ENCODE results near the gene HTR5A. TPM values are rescaled to one million over a fixed set of nuclear protein-coding genes. Genes with fewer than 3 reads are reported as not detected.

Gene HTR5A
- total RNA-seq, 4 donors from 2014 or later, result not detected

DNA sequence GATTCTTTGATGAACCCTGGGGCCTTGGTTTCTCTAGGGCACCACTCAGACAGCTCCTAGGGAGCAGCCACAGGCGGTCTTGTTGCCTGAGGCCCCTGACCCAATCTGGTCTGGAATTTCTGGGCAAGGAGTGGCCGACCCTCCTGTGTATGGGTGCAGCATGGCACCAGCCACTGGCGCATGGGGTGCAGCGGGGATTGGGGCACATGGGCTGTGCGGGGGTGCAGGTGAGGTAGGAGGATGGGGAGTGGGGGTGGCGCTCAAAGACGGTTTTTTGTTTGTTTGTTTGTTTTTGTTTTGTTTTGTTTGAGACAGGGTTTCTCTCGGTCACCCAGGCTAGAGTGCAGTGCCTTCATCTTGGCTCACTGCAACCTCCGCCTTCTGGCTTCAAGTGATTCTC lies 62.3 kb downstream of the HTR5A start:
- TF ChIP-seq, protein P1, sequence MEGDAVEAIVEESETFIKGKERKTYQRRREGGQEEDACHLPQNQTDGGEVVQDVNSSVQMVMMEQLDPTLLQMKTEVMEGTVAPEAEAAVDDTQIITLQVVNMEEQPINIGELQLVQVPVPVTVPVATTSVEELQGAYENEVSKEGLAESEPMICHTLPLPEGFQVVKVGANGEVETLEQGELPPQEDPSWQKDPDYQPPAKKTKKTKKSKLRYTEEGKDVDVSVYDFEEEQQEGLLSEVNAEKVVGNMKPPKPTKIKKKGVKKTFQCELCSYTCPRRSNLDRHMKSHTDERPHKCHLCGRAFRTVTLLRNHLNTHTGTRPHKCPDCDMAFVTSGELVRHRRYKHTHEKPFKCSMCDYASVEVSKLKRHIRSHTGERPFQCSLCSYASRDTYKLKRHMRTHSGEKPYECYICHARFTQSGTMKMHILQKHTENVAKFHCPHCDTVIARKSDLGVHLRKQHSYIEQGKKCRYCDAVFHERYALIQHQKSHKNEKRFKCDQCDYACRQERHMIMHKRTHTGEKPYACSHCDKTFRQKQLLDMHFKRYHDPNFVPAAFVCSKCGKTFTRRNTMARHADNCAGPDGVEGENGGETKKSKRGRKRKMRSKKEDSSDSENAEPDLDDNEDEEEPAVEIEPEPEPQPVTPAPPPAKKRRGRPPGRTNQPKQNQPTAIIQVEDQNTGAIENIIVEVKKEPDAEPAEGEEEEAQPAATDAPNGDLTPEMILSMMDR (IDR thresholded peaks at IDR 0.05; ENCODE audit: low read depth), result no peak

DNA sequence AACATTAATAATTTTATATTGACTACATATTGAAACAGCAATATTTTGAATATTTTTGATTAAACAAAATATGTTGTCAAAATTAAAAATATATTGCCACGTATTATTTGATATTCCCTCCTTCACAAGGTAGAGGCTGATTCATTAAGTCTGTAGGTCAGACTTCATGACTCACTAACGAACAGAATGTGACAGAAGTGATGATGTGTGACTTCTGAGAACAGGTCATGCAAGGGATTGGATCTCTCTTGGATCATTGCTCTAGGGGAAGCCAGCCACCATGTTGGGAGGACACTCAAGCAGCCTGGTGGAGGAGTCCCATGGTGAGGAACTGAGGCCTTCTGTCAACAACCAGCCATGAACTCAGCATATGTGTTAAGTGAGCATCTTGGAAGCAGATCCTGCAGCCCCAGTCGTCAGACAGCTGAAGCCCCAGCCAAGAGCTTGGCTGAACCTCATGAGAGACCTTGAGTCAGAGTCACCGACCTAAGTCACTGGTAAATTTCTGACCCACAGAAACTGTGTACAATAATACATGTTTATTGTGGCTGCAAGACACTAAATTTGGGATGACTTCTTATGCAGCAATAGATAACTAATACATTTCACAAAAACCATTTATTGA lies 66.6 kb downstream of the HTR5A start:
- TF ChIP-seq, protein P1 (IDR thresholded peaks at IDR 0.05; ENCODE audit: low read depth), result no peak

Small RNA genes lying within 50 kb of the gene (small RNA-seq; reads per million reads assigned to genes)
- not detected for gene AC092628.1

Other genes with a start within 250 kb of the HTR5A start
- 10 to 100 TPM in 3 of 4 donors, 1 to 10 TPM in 1; 8.3 to 11.7 (median 10.5) TPM for gene PAXIP1, start 67.2 kb upstream of the HTR5A start, total RNA-seq
- gene INSIG1, start 227.6 kb downstream of the HTR5A start, total RNA-seq, result 100 to 1,000 TPM in 3 of 4 donors, 10 to 100 TPM in 1; 70.4 to 256 (median 145) TPM